Body of pancreas (tissue), 4 donors: ENCODE results near the gene ZKSCAN5.

Experiments
- CTCF ChIP-seq, 7 experiments: fragments of 450-650 bp in 4 of 7; fragments of 200-600 bp in 3 of 7; sonication (generic) in 3 of 7; IDR thresholded peaks; one replicate each; pipeline ENCODE4 v1.5.1; 2016 to 2019; ENCODE audit warnings: antibody characterized with exemption in 7 of 7
- POLR2A ChIP-seq, 3 donors: fragments of 450-650 bp; IDR thresholded peaks; one replicate each; pipeline ENCODE4 v1.6.1; 2016; ENCODE audit warnings: antibody characterized with exemption in 3 of 3, mild to moderate bottlenecking in 2 of 3

- TF ChIP-seq CTCF (IDR thresholded peaks at IDR 0.05), result peak in 3 of 7 experiments; percentile 22 to 31 (median 23)
- no peak for TF ChIP-seq POLR2A (IDR thresholded peaks at IDR 0.05)
Measured at GRCh38 chr7:99525713-99526440, 21.4 kb downstream of the ZKSCAN5 start.
